SU-DHL-6 (cell line): ENCODE results near the gene CLCN4.

Experiments
- H2AFZ ChIP-seq: fragments of 200-600 bp; sonication (generic); 2 replicates; pipeline ENCODE4 v1.6.1; 2014; ENCODE audit warnings: low read depth, mild to moderate bottlenecking, moderate library complexity, mixed read lengths, antibody characterized with exemption, low read length; ENCODE audit not compliant: severe bottlenecking
- H3F3A ChIP-seq: fragments of 200-600 bp; shearing (Covaris generic); 2 replicates; pipeline ENCODE4 v1.6.0; 2016; ENCODE audit warnings: antibody characterized with exemption, mild to moderate bottlenecking; ENCODE audit not compliant: insufficient read depth
- H3K27ac ChIP-seq: fragments of 200-600 bp; sonication (generic); 2 replicates; pipeline ENCODE4 v1.5.1; 2016; ENCODE audit warnings: low read depth, mild to moderate bottlenecking, low read length, moderate library complexity, mixed read lengths
- H3K27me3 ChIP-seq: fragments of 200-600 bp; sonication (generic), shearing (Covaris generic); 2 replicates; pipeline ENCODE4 v1.6.0; 2014; ENCODE audit warnings: mild to moderate bottlenecking, low read length
- H3K36me3 ChIP-seq: fragments of 200-600 bp; sonication (generic); 2 replicates; pipeline ENCODE4 v1.6.1; 2014; ENCODE audit warnings: mild to moderate bottlenecking, low read length, mixed read lengths
- H3K4me2 ChIP-seq: fragments of 300-600, 200-600 bp; shearing (Covaris generic), sonication (generic); 2 replicates; pipeline ENCODE4 v1.6.0; 2014; ENCODE audit warnings: low read length, low read depth, mild to moderate bottlenecking; ENCODE audit not compliant: poor library complexity, severe bottlenecking
- H3K4me3 ChIP-seq: fragments of 200-600 bp; sonication (generic); 2 replicates; pipeline ENCODE4 v1.5.1; 2014; ENCODE audit warnings: antibody characterized with exemption, low read length, mild to moderate bottlenecking, mixed read lengths; ENCODE audit not compliant: insufficient read depth, poor library complexity, severe bottlenecking
- H3K79me2 ChIP-seq: fragments of 200-600 bp; sonication (generic); 2 replicates; pipeline ENCODE4 v1.6.1; 2014; ENCODE audit warnings: mild to moderate bottlenecking, low read length, moderate library complexity; ENCODE audit not compliant: insufficient read depth
- H3K9ac ChIP-seq: fragments of 200-600 bp; sonication (generic); 2 replicates; pipeline ENCODE4 v1.7.0; 2014; ENCODE audit warnings: mild to moderate bottlenecking, low read length
- H3K9me2 ChIP-seq: fragments of 200-600 bp; sonication (generic); replicated peaks from 2 replicates; pipeline ENCODE4 v1.6.1; 2014; ENCODE audit warnings: low read length; ENCODE audit not compliant: insufficient read depth
- H3K9me3 ChIP-seq: fragments of 200-600 bp; sonication (generic); 2 replicates; pipeline ENCODE4 v1.6.1; 2014; ENCODE audit warnings: low read length, mixed read lengths; ENCODE audit not compliant: insufficient read depth
- H4K20me1 ChIP-seq: fragments of 200-600 bp; sonication (generic); 2 replicates; pipeline ENCODE4 v1.6.1; 2014; ENCODE audit warnings: low read depth, mild to moderate bottlenecking, antibody characterized with exemption, low read length, moderate library complexity, mixed read lengths
- CTCF ChIP-seq: fragments of 200-600 bp; sonication (generic); IDR thresholded peaks from one replicate; pipeline ENCODE4 v1.5.1; 2017; ENCODE audit warnings: antibody characterized with exemption, mild to moderate bottlenecking, low read length, moderate library complexity; ENCODE audit not compliant: insufficient read depth, poor library complexity, severe bottlenecking
- EZH2phosphoT487 ChIP-seq: fragments of 200-600 bp; sonication (generic), shearing (Covaris generic); conservative IDR thresholded peaks from 2 replicates; pipeline ENCODE4 v1.6.1; 2018; ENCODE audit warnings: mild to moderate bottlenecking, antibody characterized with exemption, low read length, moderate library complexity, mixed read lengths

CLCN4 gene

GRCh38 chrX:10171249-10171648, 14.5 kb downstream of the CLCN4 start:
- TF ChIP-seq EZH2phosphoT487 (no peak), CTCF (no peak)
- Histone ChIP-seq H3K4me2 (no peak overlapping the region), H3K27ac (no peak overlapping the region), H3F3A (no peaks in the 10 kb centered on the region), H3K9me3 (no peaks in the 10 kb centered on the region), H4K20me1 (no peaks in the 10 kb centered on the region), H3K9me2 (no peaks in the 10 kb centered on the region), H3K36me3 (no peaks in the 10 kb centered on the region), H3K27me3 (no peaks in the 10 kb centered on the region), H2AFZ (no peak overlapping the region), H3K9ac (no peak overlapping the region), H3K4me3 (no peak overlapping the region), H3K79me2 (no peaks in the 10 kb centered on the region)

- Histone ChIP-seq H3K9me2 (no peaks in the 10 kb centered on the region), H3K27ac (no peak overlapping the region), H3K4me2 (no peak overlapping the region), H4K20me1 (no peaks in the 10 kb centered on the region), H3K27me3 (no peaks in the 10 kb centered on the region), H2AFZ (no peak overlapping the region), H3F3A (no peaks in the 10 kb centered on the region), H3K9me3 (no peaks in the 10 kb centered on the region), H3K9ac (no peak overlapping the region), H3K4me3 (no peak overlapping the region), H3K79me2 (no peaks in the 10 kb centered on the region), H3K36me3 (no peaks in the 10 kb centered on the region)
- TF ChIP-seq EZH2phosphoT487 (no peak), CTCF (no peak)
These were observed 16.1 kb downstream of the CLCN4 start for GRCh38 chrX:10172877-10173276.

GRCh38 chrX:10173331-10173900, 16.6 kb downstream of the CLCN4 start:
- Histone ChIP-seq H3K9me3 (no peaks in the 10 kb centered on the region), H3K27ac (no peak overlapping the region), H2AFZ (no peak overlapping the region), H3K4me3 (no peak overlapping the region), H3K27me3 (no peaks in the 10 kb centered on the region), H3K9me2 (no peaks in the 10 kb centered on the region), H4K20me1 (no peaks in the 10 kb centered on the region), H3K4me2 (no peak overlapping the region), H3K36me3 (no peaks in the 10 kb centered on the region), H3K9ac (no peak overlapping the region), H3F3A (no peaks in the 10 kb centered on the region), H3K79me2 (no peaks in the 10 kb centered on the region)
- TF ChIP-seq EZH2phosphoT487 = no peak
- TF ChIP-seq CTCF = no peak
